ENCODE measurements around the gene DENND11. TPM values are rescaled to one million over a fixed set of nuclear protein-coding genes. Genes with fewer than 3 reads are reported as not detected.

The DENND11 gene
- total and polyA plus RNA-seq, 9 of the 15 experiments (the other 6 are each of a cell fraction or from before 2014, with no cell fraction given) = 0.07 to 1.1 (median 0.36) TPM

GRCh38 chr7:141737836-141738591, 36.0 kb upstream of the DENND11 start, which contains the start of gene SSBP1 (continued):
- peak; percentile 66; the same call in 1 of the 2 replicates for TF ChIP-seq SNIP1 (IDR thresholded peaks at IDR 0.05; ENCODE audit: low read depth)
- TF ChIP-seq ZNF436 (CRISPR knock-in tag; IDR thresholded peaks at IDR 0.05) = peak; percentile 43; the same call in 1 of the 2 replicates
- no peak for TF ChIP-seq MAFG (tag; conservative IDR thresholded peaks at IDR 0.05)
- TF ChIP-seq NCOA2 (IDR thresholded peaks at IDR 0.05; ENCODE audit: partially characterized antibody in 2 of 2) = peak in 1 of 2 experiments; percentile 5
- peak; percentile 83; the same call in 1 of the 2 replicates for TF ChIP-seq TRIM28 (IDR thresholded peaks at IDR 0.05)
- TF ChIP-seq ZNF75A (CRISPR knock-in tag; IDR thresholded peaks at IDR 0.05) = peak; percentile 69; the same call in 1 of the 2 replicates
- TF ChIP-seq ZNF76 (CRISPR knock-in tag; IDR thresholded peaks at IDR 0.05; ENCODE audit: borderline replicate concordance) = peak; percentile 89
- TF ChIP-seq TCFL5 (CRISPR knock-in tag; conservative IDR thresholded peaks at IDR 0.05) = no peak
- TF ChIP-seq HNRNPK (IDR thresholded peaks at IDR 0.05; ENCODE audit: low read depth, low read length, poor library complexity, severe bottlenecking) = no peak
- TF ChIP-seq THRAP3 (IDR thresholded peaks at IDR 0.05; ENCODE audit: borderline replicate concordance) = peak; percentile 95
- no peak for TF ChIP-seq SRSF9 (IDR thresholded peaks at IDR 0.05; ENCODE audit: borderline replicate concordance, low read depth, low read length)
- no peak for TF ChIP-seq ZC3H4 (CRISPR knock-in tag; IDR thresholded peaks at IDR 0.05; ENCODE audit: borderline replicate concordance)
- TF ChIP-seq, protein P1, sequence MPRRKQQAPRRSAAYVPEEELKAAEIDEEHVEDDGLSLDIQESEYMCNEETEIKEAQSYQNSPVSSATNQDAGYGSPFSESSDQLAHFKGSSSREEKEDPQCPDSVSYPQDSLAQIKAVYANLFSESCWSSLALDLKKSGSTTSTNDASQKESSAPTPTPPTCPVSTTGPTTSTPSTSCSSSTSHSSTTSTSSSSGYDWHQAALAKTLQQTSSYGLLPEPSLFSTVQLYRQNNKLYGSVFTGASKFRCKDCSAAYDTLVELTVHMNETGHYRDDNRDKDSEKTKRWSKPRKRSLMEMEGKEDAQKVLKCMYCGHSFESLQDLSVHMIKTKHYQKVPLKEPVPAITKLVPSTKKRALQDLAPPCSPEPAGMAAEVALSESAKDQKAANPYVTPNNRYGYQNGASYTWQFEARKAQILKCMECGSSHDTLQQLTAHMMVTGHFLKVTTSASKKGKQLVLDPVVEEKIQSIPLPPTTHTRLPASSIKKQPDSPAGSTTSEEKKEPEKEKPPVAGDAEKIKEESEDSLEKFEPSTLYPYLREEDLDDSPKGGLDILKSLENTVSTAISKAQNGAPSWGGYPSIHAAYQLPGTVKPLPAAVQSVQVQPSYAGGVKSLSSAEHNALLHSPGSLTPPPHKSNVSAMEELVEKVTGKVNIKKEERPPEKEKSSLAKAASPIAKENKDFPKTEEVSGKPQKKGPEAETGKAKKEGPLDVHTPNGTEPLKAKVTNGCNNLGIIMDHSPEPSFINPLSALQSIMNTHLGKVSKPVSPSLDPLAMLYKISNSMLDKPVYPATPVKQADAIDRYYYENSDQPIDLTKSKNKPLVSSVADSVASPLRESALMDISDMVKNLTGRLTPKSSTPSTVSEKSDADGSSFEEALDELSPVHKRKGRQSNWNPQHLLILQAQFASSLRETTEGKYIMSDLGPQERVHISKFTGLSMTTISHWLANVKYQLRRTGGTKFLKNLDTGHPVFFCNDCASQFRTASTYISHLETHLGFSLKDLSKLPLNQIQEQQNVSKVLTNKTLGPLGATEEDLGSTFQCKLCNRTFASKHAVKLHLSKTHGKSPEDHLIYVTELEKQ (CRISPR knock-in tag; IDR thresholded peaks at IDR 0.05) = no peak
- TF ChIP-seq MYC (IDR thresholded peaks at IDR 0.05; ENCODE audit: low read depth, low read length) = peak; percentile 99
- TF ChIP-seq MYC (CRISPR knock-in tag; IDR thresholded peaks at IDR 0.05; ENCODE audit: borderline replicate concordance, low read depth) = peak; percentile 98
- 0 out of 2 replicates have a peak, but pooled peaks have one; percentile 47 for TF ChIP-seq ZNF140 (CRISPR knock-in tag; IDR thresholded peaks at IDR 0.05)
- TF ChIP-seq, protein P2, sequence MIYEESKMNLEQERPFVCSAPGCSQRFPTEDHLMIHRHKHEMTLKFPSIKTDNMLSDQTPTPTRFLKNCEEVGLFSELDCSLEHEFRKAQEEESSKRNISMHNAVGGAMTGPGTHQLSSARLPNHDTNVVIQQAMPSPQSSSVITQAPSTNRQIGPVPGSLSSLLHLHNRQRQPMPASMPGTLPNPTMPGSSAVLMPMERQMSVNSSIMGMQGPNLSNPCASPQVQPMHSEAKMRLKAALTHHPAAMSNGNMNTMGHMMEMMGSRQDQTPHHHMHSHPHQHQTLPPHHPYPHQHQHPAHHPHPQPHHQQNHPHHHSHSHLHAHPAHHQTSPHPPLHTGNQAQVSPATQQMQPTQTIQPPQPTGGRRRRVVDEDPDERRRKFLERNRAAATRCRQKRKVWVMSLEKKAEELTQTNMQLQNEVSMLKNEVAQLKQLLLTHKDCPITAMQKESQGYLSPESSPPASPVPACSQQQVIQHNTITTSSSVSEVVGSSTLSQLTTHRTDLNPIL (CRISPR knock-in tag; IDR thresholded peaks at IDR 0.05) = no peak
- TF ChIP-seq ZNF143 (CRISPR knock-in tag; IDR thresholded peaks at IDR 0.05) = no peak
- TF ChIP-seq, protein P3, sequence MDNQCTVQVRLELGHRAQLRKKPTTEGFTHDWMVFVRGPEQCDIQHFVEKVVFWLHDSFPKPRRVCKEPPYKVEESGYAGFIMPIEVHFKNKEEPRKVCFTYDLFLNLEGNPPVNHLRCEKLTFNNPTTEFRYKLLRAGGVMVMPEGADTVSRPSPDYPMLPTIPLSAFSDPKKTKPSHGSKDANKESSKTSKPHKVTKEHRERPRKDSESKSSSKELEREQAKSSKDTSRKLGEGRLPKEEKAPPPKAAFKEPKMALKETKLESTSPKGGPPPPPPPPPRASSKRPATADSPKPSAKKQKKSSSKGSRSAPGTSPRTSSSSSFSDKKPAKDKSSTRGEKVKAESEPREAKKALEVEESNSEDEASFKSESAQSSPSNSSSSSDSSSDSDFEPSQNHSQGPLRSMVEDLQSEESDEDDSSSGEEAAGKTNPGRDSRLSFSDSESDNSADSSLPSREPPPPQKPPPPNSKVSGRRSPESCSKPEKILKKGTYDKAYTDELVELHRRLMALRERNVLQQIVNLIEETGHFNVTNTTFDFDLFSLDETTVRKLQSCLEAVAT (IDR thresholded peaks at IDR 0.05) = peak; percentile 81 to 92
- no peak for TF ChIP-seq HDGF (IDR thresholded peaks at IDR 0.05)
- TF ChIP-seq ATF7 (IDR thresholded peaks at IDR 0.05) = peak; percentile 90
